Measurements from ENCODE around the gene CFAP97D1. TPM values are rescaled to one million over a fixed set of nuclear protein-coding genes. Genes with fewer than 3 reads are reported as not detected.
A peak's percentile ranks its signal among the peaks of the same experiment; 100 is the strongest.

The CFAP97D1 gene
- polyA plus RNA-seq, 2 of the 4 experiments (the other 2 are of a cell fraction) = not detected

DNA sequence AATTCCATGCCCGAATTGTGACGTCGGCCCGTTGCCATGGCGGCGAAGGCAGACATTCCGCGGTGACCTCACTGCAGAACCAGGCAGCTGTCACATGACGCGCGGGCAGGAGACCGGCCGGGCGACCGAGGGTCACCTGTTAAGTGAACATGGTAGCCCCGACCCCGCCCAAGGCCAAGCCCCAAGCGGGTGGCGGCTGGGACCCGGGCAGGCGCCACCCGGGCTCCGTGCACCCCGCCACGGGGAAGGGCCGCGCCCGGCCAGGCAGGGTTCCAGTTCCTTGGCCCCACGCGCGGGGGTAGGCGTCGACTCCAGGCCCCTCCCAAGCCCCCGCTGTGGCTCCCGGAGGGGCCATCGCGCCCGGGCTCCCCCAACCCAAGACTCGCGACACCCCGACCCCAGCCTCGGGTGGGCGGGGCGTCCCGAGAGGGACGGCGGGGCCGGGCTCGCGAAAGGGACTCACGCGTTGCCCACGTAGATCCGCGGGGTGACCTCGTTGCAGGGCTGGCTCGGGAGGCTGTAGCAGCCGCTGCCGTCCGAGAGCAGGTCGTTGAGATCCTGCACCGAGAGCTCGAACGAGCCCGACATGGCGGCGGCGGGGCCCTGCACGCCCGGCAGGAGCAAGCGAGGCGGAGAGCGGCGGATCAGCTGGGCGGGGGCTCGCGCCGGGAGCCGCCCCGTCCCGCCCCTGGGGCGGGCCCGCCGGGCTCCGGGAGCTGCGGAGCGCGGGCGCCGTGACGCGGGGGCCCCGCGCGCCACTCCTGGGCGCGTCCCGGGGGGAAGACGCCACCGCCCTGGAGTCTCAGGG, 1.7 kb upstream of the CFAP97D1 start, which contains the start of gene DUSP3:
Gene DUSP3 (minus strand): TSS at position 641 of the 808 bp plus-strand sequence. CDS start 53 bp downstream, at position 588.
- Histone ChIP-seq H3K4me1 (peaks cover 16% of the 10 kb centered on the region), H3K4me2 (peak within 1 kb of the TSS; percentile 85), H3K4me3 (peak within 1 kb of the TSS; percentile 71), H3K27ac (peak within 1 kb of the TSS; percentile 93 to 98), H3K9me3 (no peaks in the 10 kb centered on the region)
- FAIRE-seq (peak; percentile 91), DNase-seq (ENCODE audit: low read depth in 1 of 2, low spot score in 1 of 2) (peak; percentile 96 to 97), ATAC-seq (peak; percentile 90 to 93)
- ChIA-PET CTCF (interaction anchor here (0.7 to 7.9 kb wide), 7 partner anchors 9 to 69 kb away, joined by 3 to 151 read pairs (median 4); partner anchors contain the start of genes CD300LG and SOST), POLR2A (interaction anchor here (0.5 to 1.8 kb wide), 14 partner anchors 9 to 935 kb away, joined by 3 to 16 read pairs (median 5); partner anchors contain the start of gene CD300LG)
- whole genome bisulfite sequencing (ENCODE audit: missing lambda C conversion rate) = 0% methylated on average over 36 of the region's 100 CpGs
- TF ChIP-seq PHF8 (IDR thresholded peaks at IDR 0.05; ENCODE audit: borderline replicate concordance, low read depth) = peak; percentile 87
- peak; percentile 77 to 81; a peak in 4 of 5 replicates for TF ChIP-seq JUN (IDR thresholded peaks at IDR 0.05)
- TF ChIP-seq RCOR1 (IDR thresholded peaks at IDR 0.05; ENCODE audit: low read depth, low read length) = no peak
- TF ChIP-seq, protein P1, sequence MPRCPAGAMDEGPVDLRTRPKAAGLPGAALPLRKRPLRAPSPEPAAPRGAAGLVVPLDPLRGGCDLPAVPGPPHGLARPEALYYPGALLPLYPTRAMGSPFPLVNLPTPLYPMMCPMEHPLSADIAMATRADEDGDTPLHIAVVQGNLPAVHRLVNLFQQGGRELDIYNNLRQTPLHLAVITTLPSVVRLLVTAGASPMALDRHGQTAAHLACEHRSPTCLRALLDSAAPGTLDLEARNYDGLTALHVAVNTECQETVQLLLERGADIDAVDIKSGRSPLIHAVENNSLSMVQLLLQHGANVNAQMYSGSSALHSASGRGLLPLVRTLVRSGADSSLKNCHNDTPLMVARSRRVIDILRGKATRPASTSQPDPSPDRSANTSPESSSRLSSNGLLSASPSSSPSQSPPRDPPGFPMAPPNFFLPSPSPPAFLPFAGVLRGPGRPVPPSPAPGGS (IDR thresholded peaks at IDR 0.05) = peak; percentile 78; the same call in 2 of the 3 replicates
- TF ChIP-seq RFX5 (IDR thresholded peaks at IDR 0.05) = peak; percentile 85
- TF ChIP-seq FOSL2 (IDR thresholded peaks at IDR 0.05) = no peak
- peak; percentile 68 for TF ChIP-seq FOSL2 (CRISPR knock-in tag; IDR thresholded peaks at IDR 0.05)
- TF ChIP-seq, protein P2, sequence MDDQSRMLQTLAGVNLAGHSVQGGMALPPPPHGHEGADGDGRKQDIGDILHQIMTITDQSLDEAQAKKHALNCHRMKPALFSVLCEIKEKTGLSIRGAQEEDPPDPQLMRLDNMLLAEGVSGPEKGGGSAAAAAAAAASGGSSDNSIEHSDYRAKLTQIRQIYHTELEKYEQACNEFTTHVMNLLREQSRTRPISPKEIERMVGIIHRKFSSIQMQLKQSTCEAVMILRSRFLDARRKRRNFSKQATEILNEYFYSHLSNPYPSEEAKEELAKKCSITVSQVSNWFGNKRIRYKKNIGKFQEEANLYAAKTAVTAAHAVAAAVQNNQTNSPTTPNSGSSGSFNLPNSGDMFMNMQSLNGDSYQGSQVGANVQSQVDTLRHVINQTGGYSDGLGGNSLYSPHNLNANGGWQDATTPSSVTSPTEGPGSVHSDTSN (IDR thresholded peaks at IDR 0.05) = peak; percentile 49; the same call in 1 of the 2 replicates
- TF ChIP-seq BHLHE40 (IDR thresholded peaks at IDR 0.05; ENCODE audit: low read depth, low read length) = peak; percentile 12; the same call in 1 of the 2 replicates
- TF ChIP-seq GATA3 (IDR thresholded peaks at IDR 0.05; ENCODE audit: borderline replicate concordance) = peak; percentile 31; the same call in 1 of the 2 replicates
- TF ChIP-seq SMC3 (IDR thresholded peaks at IDR 0.05) = no peak
- no peak for TF ChIP-seq HOXB5 (CRISPR knock-in tag; IDR thresholded peaks at IDR 0.05)
- no peak for TF ChIP-seq EHF (CRISPR knock-in tag; IDR thresholded peaks at IDR 0.05)
- TF ChIP-seq, protein P3, sequence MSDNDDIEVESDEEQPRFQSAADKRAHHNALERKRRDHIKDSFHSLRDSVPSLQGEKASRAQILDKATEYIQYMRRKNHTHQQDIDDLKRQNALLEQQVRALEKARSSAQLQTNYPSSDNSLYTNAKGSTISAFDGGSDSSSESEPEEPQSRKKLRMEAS (IDR thresholded peaks at IDR 0.05) = peak; percentile 53
- TF ChIP-seq, protein P4, sequence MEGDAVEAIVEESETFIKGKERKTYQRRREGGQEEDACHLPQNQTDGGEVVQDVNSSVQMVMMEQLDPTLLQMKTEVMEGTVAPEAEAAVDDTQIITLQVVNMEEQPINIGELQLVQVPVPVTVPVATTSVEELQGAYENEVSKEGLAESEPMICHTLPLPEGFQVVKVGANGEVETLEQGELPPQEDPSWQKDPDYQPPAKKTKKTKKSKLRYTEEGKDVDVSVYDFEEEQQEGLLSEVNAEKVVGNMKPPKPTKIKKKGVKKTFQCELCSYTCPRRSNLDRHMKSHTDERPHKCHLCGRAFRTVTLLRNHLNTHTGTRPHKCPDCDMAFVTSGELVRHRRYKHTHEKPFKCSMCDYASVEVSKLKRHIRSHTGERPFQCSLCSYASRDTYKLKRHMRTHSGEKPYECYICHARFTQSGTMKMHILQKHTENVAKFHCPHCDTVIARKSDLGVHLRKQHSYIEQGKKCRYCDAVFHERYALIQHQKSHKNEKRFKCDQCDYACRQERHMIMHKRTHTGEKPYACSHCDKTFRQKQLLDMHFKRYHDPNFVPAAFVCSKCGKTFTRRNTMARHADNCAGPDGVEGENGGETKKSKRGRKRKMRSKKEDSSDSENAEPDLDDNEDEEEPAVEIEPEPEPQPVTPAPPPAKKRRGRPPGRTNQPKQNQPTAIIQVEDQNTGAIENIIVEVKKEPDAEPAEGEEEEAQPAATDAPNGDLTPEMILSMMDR (IDR thresholded peaks at IDR 0.05) = no peak
- TF ChIP-seq NFE2L2 (conservative IDR thresholded peaks at IDR 0.05; ENCODE audit: low read length) = 0 out of 2 replicates have a peak, but pooled peaks have one; percentile 4
- no peak for TF ChIP-seq TFCP2L1 (CRISPR knock-in tag; IDR thresholded peaks at IDR 0.05)
- TF ChIP-seq EHMT2 (IDR thresholded peaks at IDR 0.05; ENCODE audit: low read depth) = no peak
- TF ChIP-seq CHD2 (IDR thresholded peaks at IDR 0.05; ENCODE audit: low read length, partially characterized antibody) = peak; percentile 75
- TF ChIP-seq SREBF2 (IDR thresholded peaks at IDR 0.05) = no peak
- TF ChIP-seq, protein P5, sequence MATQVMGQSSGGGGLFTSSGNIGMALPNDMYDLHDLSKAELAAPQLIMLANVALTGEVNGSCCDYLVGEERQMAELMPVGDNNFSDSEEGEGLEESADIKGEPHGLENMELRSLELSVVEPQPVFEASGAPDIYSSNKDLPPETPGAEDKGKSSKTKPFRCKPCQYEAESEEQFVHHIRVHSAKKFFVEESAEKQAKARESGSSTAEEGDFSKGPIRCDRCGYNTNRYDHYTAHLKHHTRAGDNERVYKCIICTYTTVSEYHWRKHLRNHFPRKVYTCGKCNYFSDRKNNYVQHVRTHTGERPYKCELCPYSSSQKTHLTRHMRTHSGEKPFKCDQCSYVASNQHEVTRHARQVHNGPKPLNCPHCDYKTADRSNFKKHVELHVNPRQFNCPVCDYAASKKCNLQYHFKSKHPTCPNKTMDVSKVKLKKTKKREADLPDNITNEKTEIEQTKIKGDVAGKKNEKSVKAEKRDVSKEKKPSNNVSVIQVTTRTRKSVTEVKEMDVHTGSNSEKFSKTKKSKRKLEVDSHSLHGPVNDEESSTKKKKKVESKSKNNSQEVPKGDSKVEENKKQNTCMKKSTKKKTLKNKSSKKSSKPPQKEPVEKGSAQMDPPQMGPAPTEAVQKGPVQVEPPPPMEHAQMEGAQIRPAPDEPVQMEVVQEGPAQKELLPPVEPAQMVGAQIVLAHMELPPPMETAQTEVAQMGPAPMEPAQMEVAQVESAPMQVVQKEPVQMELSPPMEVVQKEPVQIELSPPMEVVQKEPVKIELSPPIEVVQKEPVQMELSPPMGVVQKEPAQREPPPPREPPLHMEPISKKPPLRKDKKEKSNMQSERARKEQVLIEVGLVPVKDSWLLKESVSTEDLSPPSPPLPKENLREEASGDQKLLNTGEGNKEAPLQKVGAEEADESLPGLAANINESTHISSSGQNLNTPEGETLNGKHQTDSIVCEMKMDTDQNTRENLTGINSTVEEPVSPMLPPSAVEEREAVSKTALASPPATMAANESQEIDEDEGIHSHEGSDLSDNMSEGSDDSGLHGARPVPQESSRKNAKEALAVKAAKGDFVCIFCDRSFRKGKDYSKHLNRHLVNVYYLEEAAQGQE (IDR thresholded peaks at IDR 0.05) = peak; percentile 76
- TF ChIP-seq JUNB (IDR thresholded peaks at IDR 0.05) = no peak
- TF ChIP-seq, protein P6, sequence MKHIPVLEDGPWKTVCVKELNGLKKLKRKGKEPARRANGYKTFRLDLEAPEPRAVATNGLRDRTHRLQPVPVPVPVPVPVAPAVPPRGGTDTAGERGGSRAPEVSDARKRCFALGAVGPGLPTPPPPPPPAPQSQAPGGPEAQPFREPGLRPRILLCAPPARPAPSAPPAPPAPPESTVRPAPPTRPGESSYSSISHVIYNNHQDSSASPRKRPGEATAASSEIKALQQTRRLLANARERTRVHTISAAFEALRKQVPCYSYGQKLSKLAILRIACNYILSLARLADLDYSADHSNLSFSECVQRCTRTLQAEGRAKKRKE (CRISPR knock-in tag; IDR thresholded peaks at IDR 0.05; ENCODE audit: low read depth) = no peak
- TF ChIP-seq POLR2A (IDR thresholded peaks at IDR 0.05; ENCODE audit: low read length) = peak; percentile 72
- no peak for TF ChIP-seq FOSB (CRISPR knock-in tag; IDR thresholded peaks at IDR 0.05)
- 0 out of 2 replicates have a peak, but pooled peaks have one; percentile 12 for TF ChIP-seq TP53 (CRISPR knock-in tag; IDR thresholded peaks at IDR 0.05)
- TF ChIP-seq, protein P7, sequence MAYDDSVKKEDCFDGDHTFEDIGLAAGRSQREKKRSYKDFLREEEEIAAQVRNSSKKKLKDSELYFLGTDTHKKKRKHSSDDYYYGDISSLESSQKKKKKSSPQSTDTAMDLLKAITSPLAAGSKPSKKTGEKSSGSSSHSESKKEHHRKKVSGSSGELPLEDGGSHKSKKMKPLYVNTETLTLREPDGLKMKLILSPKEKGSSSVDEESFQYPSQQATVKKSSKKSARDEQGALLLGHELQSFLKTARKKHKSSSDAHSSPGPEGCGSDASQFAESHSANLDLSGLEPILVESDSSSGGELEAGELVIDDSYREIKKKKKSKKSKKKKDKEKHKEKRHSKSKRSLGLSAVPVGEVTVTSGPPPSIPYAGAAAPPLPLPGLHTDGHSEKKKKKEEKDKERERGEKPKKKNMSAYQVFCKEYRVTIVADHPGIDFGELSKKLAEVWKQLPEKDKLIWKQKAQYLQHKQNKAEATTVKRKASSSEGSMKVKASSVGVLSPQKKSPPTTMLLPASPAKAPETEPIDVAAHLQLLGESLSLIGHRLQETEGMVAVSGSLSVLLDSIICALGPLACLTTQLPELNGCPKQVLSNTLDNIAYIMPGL (CRISPR knock-in tag; IDR thresholded peaks at IDR 0.05; ENCODE audit: borderline replicate concordance) = peak; percentile 55; the same call in 1 of the 2 replicates
- no peak for TF ChIP-seq KDM1A (IDR thresholded peaks at IDR 0.05; ENCODE audit: low read depth)
- no peak for TF ChIP-seq MAFK (IDR thresholded peaks at IDR 0.05; ENCODE audit: partially characterized antibody)

Data from A549 (cell line).